GM12878 (cell line): Measurements from ENCODE around the gene CISTR. TPM values are rescaled to one million over a fixed set of nuclear protein-coding genes. Genes with fewer than 3 reads are reported as not detected.

Experiments used
- ATF3 ChIP-seq: IDR thresholded peaks from 2 replicates; pipeline ENCODE4 v1.6.1; 2011; ENCODE audit warnings: low read depth, mild to moderate bottlenecking, low read length, moderate library complexity, borderline replicate concordance; ENCODE audit errors: extremely low read depth
- BACH1 ChIP-seq: fragments of 450-650 bp; IDR thresholded peaks from 2 replicates; pipeline ENCODE4 v1.6.1; 2017; ENCODE audit warnings: mild to moderate bottlenecking, borderline replicate concordance
- BHLHE40 ChIP-seq, 2 experiments: fragments of 450-650 bp in 1 of 2; IDR thresholded peaks; 2 replicates each; pipeline ENCODE4 v1.6.1; 2011 to 2017; ENCODE audit warnings: low read depth in 2 of 2, borderline replicate concordance in 1 of 2, improper control_type of control experiment in 1 of 2, low read length in 1 of 2, mild to moderate bottlenecking in 1 of 2
- CHD1 ChIP-seq: IDR thresholded peaks from 2 replicates; pipeline ENCODE4 v1.6.1; 2012; ENCODE audit warnings: low read depth, low read length, improper control_type of control experiment
- FOS ChIP-seq: IDR thresholded peaks from 3 replicates; pipeline ENCODE4 v1.6.1; 2011; ENCODE audit warnings: borderline replicate concordance; ENCODE audit not compliant: insufficient read length; ENCODE audit errors: extremely low read depth
- GATAD2B ChIP-seq: fragments of 450-650 bp; conservative IDR thresholded peaks from 2 replicates; pipeline ENCODE4 v1.6.1; 2017; ENCODE audit warnings: low read depth, mild to moderate bottlenecking, moderate library complexity
- HCFC1 ChIP-seq: fragments of 150-350 bp; IDR thresholded peaks from 2 replicates; pipeline ENCODE4 v1.6.1; 2014; ENCODE audit warnings: low read length
- IRF4 ChIP-seq: IDR thresholded peaks from 2 replicates; pipeline ENCODE4 v1.6.1; 2011; ENCODE audit warnings: low read depth, low read length
- NR2F1 ChIP-seq: fragments of 450-650 bp; conservative IDR thresholded peaks from 2 replicates; pipeline ENCODE4 v1.6.1; 2017; ENCODE audit warnings: mild to moderate bottlenecking
- POLR2AphosphoS5 ChIP-seq: IDR thresholded peaks from 2 replicates; pipeline ENCODE4 v1.6.1; 2011; ENCODE audit warnings: mild to moderate bottlenecking, low read length, inconsistent platforms
- POU2F2 ChIP-seq: IDR thresholded peaks from 3 replicates; pipeline ENCODE4 v1.6.1; 2011; ENCODE audit warnings: low read depth, mild to moderate bottlenecking, low read length, borderline replicate concordance
- RELA ChIP-seq: fragments of 450-650 bp; IDR thresholded peaks from 2 replicates; pipeline ENCODE4 v1.8.0; 2014; ENCODE audit warnings: borderline replicate concordance; ENCODE audit not compliant: partially characterized antibody
- SIX5 ChIP-seq: IDR thresholded peaks from 2 replicates; pipeline ENCODE4 v1.6.1; 2011; ENCODE audit warnings: mild to moderate bottlenecking, low read depth, low read length, moderate library complexity; ENCODE audit not compliant: severe bottlenecking
- STAT1 ChIP-seq: fragments of 450-650 bp; conservative IDR thresholded peaks from 2 replicates; pipeline ENCODE4 v1.6.1; 2014; ENCODE audit warnings: antibody characterized with exemption, mild to moderate bottlenecking
- ZNF687 ChIP-seq: fragments of 450-650 bp; IDR thresholded peaks from 2 replicates; pipeline ENCODE4 v1.6.1; 2017; ENCODE audit warnings: mild to moderate bottlenecking, moderate library complexity
- polyA plus RNA-seq, 11 experiments: library from polyadenylated mRNA; depleted of rRNA in 4 of 11; unstranded in 6 of 11; stranded (reverse) in 5 of 11; fragments of >200 nt; fragmentation: Nextera tagmentation in 4 of 11; fragmentation: Illumina TruSeq in 1 of 11; extraction: Ambion mirVana in 4 of 11; extraction: Trizol in 1 of 11; gene quantifications; 1 replicate in 1 of 11; 2 replicates in 10 of 11; pipeline versions ENCODE4 v1.2.1 to v1.2.3, GENCODE V29; 2011 to 2016; ENCODE audit warnings: inconsistent platforms in 2 of 11, missing spikeins in 2 of 11, low read depth in 1 of 11
- total RNA-seq, 4 experiments: library from RNA; depleted of rRNA in 3 of 4; stranded (reverse); fragments of >200 nt in 3 of 4; fragmentation: Illumina TruSeq in 1 of 4; extraction: Trizol in 1 of 4; gene quantifications; 2 replicates each; pipeline versions ENCODE4 v1.2.1 to v1.2.3, GENCODE V29; 2013 to 2021
- TF ChIP-seq, protein P1 (sequence below): fragments of 450-650 bp; IDR thresholded peaks from 2 replicates; pipeline ENCODE4 v1.6.1; 2018; ENCODE audit warnings: mild to moderate bottlenecking, low read depth, moderate library complexity; ENCODE audit not compliant: partially characterized antibody
- TF ChIP-seq, protein P2 (sequence below): IDR thresholded peaks from 2 replicates; pipeline ENCODE4 v1.6.1; 2012; ENCODE audit warnings: mild to moderate bottlenecking, low read depth, low read length

The CISTR gene
- total and polyA plus RNA-seq, 10 of the 15 experiments (the other 5 are each of a cell fraction or from before 2014, with no cell fraction given), result 0.26 TPM; not detected in 9

DNA sequence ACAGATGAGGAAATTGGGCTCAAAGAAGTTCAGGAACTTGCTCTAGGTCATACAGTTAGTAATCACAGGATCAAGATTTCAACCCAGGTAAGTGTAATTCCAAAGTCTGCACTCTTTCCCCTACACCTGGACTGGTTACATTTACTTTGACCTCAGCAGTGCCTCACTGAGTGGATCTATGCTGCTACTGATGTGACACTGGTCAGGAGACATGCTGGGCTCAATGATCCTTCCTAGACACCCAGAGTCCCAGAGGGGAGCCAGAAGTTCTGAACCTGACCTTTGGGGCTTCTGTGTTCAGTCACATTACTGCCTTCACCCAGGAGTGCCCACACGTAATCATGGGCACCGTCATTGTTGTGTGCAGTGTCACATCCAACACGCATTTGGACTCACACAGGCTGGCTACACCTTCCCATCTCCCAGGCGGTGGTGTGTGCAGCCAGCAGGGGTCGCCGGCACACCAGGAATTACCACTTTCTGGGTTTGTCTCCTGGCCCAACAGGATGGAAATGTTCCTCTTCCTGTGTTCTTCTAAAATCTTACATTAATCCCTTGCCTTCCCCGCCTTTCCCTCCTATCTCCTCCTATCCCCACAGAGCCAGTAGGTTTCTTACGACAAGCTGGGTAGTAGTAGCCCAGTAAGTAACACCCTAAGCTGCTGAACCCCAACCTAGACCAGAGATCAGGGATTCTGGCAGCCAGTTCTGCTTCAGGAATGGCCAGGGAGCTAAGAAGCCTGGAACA is 50.1 kb downstream of the CISTR start (continued):
- TF ChIP-seq, protein P1, sequence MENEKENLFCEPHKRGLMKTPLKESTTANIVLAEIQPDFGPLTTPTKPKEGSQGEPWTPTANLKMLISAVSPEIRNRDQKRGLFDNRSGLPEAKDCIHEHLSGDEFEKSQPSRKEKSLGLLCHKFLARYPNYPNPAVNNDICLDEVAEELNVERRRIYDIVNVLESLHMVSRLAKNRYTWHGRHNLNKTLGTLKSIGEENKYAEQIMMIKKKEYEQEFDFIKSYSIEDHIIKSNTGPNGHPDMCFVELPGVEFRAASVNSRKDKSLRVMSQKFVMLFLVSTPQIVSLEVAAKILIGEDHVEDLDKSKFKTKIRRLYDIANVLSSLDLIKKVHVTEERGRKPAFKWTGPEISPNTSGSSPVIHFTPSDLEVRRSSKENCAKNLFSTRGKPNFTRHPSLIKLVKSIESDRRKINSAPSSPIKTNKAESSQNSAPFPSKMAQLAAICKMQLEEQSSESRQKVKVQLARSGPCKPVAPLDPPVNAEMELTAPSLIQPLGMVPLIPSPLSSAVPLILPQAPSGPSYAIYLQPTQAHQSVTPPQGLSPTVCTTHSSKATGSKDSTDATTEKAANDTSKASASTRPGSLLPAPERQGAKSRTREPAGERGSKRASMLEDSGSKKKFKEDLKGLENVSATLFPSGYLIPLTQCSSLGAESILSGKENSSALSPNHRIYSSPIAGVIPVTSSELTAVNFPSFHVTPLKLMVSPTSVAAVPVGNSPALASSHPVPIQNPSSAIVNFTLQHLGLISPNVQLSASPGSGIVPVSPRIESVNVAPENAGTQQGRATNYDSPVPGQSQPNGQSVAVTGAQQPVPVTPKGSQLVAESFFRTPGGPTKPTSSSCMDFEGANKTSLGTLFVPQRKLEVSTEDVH, result no peak
- TF ChIP-seq CHD1 (no peak), POU2F2 (no peak), NR2F1 (no peak), FOS (no peak), IRF4 (0 out of 2 replicates have a peak, but pooled peaks have one; percentile 35), ATF3 (no peak), SIX5 (no peak), HCFC1 (0 out of 2 replicates have a peak, but pooled peaks have one; percentile 33), ZNF687 (no peak), GATAD2B (no peak), RELA (no peak), BACH1 (no peak), POLR2AphosphoS5 (no peak), BHLHE40 (IDR thresholded peaks at IDR 0.05; ENCODE audit: borderline replicate concordance in 1 of 2, low read depth in 2 of 2, low read length in 1 of 2) (no peak), STAT1 (no peak)
- TF ChIP-seq, protein P2, sequence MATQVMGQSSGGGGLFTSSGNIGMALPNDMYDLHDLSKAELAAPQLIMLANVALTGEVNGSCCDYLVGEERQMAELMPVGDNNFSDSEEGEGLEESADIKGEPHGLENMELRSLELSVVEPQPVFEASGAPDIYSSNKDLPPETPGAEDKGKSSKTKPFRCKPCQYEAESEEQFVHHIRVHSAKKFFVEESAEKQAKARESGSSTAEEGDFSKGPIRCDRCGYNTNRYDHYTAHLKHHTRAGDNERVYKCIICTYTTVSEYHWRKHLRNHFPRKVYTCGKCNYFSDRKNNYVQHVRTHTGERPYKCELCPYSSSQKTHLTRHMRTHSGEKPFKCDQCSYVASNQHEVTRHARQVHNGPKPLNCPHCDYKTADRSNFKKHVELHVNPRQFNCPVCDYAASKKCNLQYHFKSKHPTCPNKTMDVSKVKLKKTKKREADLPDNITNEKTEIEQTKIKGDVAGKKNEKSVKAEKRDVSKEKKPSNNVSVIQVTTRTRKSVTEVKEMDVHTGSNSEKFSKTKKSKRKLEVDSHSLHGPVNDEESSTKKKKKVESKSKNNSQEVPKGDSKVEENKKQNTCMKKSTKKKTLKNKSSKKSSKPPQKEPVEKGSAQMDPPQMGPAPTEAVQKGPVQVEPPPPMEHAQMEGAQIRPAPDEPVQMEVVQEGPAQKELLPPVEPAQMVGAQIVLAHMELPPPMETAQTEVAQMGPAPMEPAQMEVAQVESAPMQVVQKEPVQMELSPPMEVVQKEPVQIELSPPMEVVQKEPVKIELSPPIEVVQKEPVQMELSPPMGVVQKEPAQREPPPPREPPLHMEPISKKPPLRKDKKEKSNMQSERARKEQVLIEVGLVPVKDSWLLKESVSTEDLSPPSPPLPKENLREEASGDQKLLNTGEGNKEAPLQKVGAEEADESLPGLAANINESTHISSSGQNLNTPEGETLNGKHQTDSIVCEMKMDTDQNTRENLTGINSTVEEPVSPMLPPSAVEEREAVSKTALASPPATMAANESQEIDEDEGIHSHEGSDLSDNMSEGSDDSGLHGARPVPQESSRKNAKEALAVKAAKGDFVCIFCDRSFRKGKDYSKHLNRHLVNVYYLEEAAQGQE, result no peak
